Neural cell (in vitro differentiated cells): Measurements from ENCODE around the gene SLC6A16.

Experiments
- CTCF ChIP-seq: fragments of 450-650 bp; IDR thresholded peaks from 2 replicates; pipeline ENCODE4 v1.5.1; 2014; ENCODE audit warnings: antibody characterized with exemption, mild to moderate bottlenecking, moderate library complexity; ENCODE audit not compliant: poor library complexity, severe bottlenecking
- EZH2 ChIP-seq: fragments of 200-600, 300-800 bp; shearing (Covaris generic), sonication (generic); IDR thresholded peaks from 2 replicates; pipeline ENCODE4 v1.6.1; 2014; ENCODE audit warnings: antibody characterized with exemption, low read length, borderline replicate concordance, mild to moderate bottlenecking; ENCODE audit not compliant: insufficient read depth, poor library complexity, severe bottlenecking
- SMC3 ChIP-seq: fragments of 450-650 bp; conservative IDR thresholded peaks from 2 replicates; pipeline ENCODE4 v1.6.1; 2014; ENCODE audit warnings: antibody characterized with exemption, mild to moderate bottlenecking, moderate library complexity; ENCODE audit not compliant: poor library complexity
- TAF1 ChIP-seq: IDR thresholded peaks from 2 replicates; pipeline ENCODE4 v1.6.1; 2012; ENCODE audit warnings: low read depth
- TF ChIP-seq, protein P1 (sequence below): IDR thresholded peaks from 2 replicates; pipeline ENCODE4 v1.6.1; 2012; ENCODE audit warnings: borderline replicate concordance

DNA sequence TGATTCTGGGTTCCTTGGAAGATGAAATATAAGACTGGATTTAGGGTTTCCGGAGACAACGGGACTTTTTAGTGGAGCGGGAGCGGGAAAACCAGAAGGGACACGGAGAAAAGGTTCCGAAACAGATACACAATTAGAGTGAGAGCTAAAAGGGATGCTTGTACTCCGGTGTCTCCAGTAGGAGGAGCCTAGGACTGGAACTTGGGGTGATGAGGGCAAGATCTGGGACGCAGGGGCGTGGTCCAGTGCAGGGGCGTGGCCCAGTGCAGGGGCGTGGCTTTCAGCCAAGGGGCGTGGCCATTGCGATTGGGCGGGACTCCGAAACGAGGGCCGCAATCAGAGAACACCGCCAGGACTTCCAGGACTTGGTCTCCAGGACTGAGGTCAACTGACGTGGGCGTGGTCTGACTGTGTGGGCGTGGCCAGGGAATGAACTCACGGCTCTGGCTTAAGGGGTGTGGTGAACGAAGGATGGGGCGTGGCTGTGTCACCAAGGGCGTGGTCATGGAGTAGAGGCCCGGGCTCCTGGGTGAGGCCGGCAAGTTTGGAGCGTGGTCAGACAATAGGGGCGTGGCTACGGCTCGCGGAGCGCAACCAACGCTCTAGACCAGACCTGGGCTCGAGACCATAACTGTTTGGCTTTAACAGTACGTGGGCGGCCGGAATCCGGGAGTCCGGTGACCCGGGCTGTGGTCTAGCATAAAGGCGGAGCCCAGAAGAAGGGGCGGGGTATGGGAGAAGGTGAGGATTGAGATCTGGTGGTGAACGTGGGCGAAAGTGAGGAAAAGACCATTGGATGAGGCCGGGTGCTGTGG is 38.5 kb upstream of the SLC6A16 start, which contains the start of gene DKKL1:
- TF ChIP-seq CTCF = no peak
- TF ChIP-seq EZH2 = no peak
- TF ChIP-seq SMC3 = no peak
- no peak for TF ChIP-seq TAF1
- TF ChIP-seq, protein P1, sequence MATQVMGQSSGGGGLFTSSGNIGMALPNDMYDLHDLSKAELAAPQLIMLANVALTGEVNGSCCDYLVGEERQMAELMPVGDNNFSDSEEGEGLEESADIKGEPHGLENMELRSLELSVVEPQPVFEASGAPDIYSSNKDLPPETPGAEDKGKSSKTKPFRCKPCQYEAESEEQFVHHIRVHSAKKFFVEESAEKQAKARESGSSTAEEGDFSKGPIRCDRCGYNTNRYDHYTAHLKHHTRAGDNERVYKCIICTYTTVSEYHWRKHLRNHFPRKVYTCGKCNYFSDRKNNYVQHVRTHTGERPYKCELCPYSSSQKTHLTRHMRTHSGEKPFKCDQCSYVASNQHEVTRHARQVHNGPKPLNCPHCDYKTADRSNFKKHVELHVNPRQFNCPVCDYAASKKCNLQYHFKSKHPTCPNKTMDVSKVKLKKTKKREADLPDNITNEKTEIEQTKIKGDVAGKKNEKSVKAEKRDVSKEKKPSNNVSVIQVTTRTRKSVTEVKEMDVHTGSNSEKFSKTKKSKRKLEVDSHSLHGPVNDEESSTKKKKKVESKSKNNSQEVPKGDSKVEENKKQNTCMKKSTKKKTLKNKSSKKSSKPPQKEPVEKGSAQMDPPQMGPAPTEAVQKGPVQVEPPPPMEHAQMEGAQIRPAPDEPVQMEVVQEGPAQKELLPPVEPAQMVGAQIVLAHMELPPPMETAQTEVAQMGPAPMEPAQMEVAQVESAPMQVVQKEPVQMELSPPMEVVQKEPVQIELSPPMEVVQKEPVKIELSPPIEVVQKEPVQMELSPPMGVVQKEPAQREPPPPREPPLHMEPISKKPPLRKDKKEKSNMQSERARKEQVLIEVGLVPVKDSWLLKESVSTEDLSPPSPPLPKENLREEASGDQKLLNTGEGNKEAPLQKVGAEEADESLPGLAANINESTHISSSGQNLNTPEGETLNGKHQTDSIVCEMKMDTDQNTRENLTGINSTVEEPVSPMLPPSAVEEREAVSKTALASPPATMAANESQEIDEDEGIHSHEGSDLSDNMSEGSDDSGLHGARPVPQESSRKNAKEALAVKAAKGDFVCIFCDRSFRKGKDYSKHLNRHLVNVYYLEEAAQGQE = no peak
